Measurements from ENCODE around the gene TMIGD2.

TMIGD2 gene

DNA sequence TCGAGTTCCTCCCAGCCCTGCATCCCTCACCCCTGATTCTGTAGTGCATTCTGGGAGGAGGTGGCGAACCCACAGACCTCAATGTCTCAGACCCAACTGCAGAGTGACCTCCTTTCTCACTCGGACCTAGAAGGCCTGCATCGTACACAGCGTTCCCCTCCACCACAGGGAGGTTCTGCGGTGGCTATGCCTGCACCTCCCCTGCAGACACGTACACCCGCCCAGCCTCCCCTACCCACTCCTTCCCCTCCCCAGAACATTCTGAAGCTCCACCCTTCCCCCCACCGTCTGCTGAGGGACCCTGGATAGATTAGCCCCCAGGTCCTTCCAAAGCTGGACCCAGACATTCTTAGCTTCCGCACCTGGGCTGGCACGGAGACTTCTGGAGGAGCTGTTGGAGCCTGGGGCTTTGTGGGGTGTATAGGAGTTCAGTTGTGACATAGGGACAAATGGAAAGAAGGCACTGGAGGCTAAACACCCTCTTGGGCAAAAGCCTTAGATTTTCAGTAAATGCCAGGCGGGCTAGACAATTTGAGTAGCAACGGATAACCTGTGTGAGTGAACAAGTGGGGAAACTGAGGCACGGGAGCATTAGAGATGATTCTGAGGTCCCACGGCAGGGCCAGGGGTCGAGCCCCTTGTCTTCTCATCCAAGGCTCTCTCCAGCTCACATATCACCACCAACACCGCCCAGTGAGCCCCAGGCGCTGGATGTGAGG, 1.8 kb upstream of the TMIGD2 start:
- TF ChIP-seq, protein P1, sequence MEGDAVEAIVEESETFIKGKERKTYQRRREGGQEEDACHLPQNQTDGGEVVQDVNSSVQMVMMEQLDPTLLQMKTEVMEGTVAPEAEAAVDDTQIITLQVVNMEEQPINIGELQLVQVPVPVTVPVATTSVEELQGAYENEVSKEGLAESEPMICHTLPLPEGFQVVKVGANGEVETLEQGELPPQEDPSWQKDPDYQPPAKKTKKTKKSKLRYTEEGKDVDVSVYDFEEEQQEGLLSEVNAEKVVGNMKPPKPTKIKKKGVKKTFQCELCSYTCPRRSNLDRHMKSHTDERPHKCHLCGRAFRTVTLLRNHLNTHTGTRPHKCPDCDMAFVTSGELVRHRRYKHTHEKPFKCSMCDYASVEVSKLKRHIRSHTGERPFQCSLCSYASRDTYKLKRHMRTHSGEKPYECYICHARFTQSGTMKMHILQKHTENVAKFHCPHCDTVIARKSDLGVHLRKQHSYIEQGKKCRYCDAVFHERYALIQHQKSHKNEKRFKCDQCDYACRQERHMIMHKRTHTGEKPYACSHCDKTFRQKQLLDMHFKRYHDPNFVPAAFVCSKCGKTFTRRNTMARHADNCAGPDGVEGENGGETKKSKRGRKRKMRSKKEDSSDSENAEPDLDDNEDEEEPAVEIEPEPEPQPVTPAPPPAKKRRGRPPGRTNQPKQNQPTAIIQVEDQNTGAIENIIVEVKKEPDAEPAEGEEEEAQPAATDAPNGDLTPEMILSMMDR (IDR thresholded peaks at IDR 0.05; ENCODE audit: unreplicated experiment in 3 of 3), result no peak
- H3K9me3 Mint-ChIP-seq, result no peaks in the 10 kb centered on the region

DNA sequence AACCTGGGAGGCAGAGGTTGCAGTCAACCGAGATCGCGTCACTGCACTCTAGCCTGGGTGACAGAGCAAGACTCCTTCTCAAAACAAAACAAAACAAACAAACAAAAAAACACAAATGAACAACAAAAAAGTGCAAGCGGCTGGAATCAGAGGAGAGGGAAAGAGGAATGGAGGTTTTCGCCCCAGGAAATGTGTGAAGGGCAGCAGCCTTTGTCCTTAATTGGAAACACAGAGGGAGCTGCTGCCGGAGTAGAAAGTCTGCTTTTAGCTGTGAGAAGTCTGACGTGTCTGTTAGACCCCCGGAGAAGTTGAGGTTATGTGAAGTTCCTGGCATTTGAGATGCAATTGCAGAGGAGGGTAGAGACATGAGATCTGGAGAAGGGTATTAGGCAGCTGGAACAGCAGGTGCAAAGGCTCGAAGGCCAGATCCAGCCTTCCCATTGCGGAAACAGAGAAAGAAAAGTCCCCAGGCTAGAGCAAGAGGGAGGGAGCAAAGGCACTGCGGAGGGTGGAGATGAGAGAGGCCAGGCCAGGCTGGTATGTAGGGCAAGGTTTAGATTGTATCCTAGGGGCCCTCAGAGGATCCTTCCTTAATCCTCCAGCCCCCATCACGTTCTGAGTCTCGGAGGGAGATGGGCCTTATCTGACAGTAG, 473 bp downstream of the TMIGD2 start:
- peak overlapping the region; percentile 40 to 88 (median 53) for H3K27ac Mint-ChIP-seq
- TF ChIP-seq, protein P1 (IDR thresholded peaks at IDR 0.05; ENCODE audit: unreplicated experiment in 3 of 3), result no peak
- peaks cover 1% of the 10 kb centered on the region for H3K27me3 Mint-ChIP-seq (ENCODE audit: low read depth)
- no peaks in the 10 kb centered on the region for H3K9me3 Mint-ChIP-seq
- peaks cover 6% of the 10 kb centered on the region for H3K36me3 Mint-ChIP-seq (ENCODE audit: low read depth)
- peaks cover 9% of the 10 kb centered on the region for H3K4me1 Mint-ChIP-seq
- H3K4me3 Mint-ChIP-seq, result peak overlapping the region; percentile 35 to 48 (median 45)

More for the DNA sequence above, 1.8 kb upstream of the TMIGD2 start:
- H3K36me3 Mint-ChIP-seq (ENCODE audit: low read depth), result peaks cover 8% of the 10 kb centered on the region
- peaks cover 3% of the 10 kb centered on the region for H3K27me3 Mint-ChIP-seq (ENCODE audit: low read depth)
- no peak overlapping the region for H3K27ac Mint-ChIP-seq
- H3K4me1 Mint-ChIP-seq, result peaks cover 9% of the 10 kb centered on the region
- peak overlapping the region; percentile 74 to 78 (median 77) for H3K4me3 Mint-ChIP-seq

DNA sequence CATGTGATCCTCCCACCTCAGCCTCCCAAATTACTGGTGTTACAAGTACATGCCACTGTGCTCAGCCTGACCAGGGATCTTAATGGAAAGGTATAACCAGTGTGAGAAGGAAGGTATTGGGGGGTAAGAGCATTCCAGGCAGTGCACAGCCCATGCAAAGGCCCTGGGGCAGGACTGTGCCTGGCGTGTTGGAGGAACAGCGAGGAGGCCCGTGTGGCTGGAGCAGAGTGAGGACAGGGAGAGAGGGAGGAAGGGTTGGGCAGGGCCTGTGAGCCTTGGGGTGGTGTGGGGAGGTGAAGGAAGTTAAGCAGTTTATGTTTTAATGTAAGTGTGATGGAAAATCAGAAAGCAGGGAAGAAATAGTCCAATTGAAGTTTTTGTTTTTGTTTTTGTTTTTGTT, 1.6 kb downstream of the TMIGD2 start:
- peaks cover 1% of the 10 kb centered on the region for H3K27me3 Mint-ChIP-seq (ENCODE audit: low read depth)
- peaks cover 9% of the 10 kb centered on the region for H3K4me1 Mint-ChIP-seq
- TF ChIP-seq, protein P1 (IDR thresholded peaks at IDR 0.05; ENCODE audit: unreplicated experiment in 3 of 3), result no peak
- no peaks in the 10 kb centered on the region for H3K9me3 Mint-ChIP-seq
- H3K36me3 Mint-ChIP-seq (ENCODE audit: low read depth), result peaks cover under 1% of the 10 kb centered on the region
- no peak overlapping the region for H3K4me3 Mint-ChIP-seq
- peak overlapping the region in 1 of 3 experiments; percentile 48 for H3K27ac Mint-ChIP-seq

DNA sequence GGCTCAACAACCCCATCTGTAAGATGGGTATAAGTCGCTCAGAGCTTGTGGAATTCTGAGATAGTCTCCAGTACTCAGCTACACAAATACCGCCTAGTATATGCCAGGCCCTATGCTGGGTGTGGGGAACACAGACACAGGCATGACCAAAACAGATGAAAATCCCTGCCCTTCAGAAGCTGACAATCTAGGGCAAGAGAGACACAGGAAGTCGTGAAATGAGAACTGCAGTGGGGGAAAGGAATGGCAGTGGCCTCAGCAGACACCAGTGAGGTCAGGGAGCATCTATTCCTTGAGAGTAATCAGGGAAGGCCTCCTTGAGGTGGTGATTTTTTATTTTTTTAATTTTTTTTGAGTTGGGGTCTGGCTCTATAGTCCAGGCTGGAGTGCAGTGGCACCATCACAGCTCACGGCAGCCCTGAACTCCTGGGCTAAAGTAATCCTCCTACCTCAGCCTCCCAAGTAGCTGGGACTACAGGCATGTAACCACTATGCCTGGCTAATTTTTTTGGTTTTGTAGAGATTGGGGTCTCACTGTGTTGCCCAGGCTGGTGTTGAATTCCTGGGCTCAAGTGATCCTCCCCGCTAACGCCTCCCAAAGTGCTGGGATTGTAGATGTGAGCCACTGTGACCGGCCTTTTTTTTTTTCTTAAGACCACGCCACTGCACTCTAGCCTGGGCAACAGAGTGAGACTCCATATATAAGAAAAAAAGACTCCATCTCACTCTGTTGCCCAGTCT, 3.2 kb downstream of the TMIGD2 start:
- Mint-ChIP-seq H3K27me3 (ENCODE audit: low read depth) (peaks cover 12% of the 10 kb centered on the region), H3K4me3 (no peak overlapping the region), H3K4me1 (peaks cover 9% of the 10 kb centered on the region), H3K36me3 (ENCODE audit: low read depth) (no peaks in the 10 kb centered on the region), H3K9me3 (no peaks in the 10 kb centered on the region), H3K27ac (no peak overlapping the region)
- TF ChIP-seq, protein P1 (IDR thresholded peaks at IDR 0.05; ENCODE audit: unreplicated experiment in 3 of 3), result no peak

DNA sequence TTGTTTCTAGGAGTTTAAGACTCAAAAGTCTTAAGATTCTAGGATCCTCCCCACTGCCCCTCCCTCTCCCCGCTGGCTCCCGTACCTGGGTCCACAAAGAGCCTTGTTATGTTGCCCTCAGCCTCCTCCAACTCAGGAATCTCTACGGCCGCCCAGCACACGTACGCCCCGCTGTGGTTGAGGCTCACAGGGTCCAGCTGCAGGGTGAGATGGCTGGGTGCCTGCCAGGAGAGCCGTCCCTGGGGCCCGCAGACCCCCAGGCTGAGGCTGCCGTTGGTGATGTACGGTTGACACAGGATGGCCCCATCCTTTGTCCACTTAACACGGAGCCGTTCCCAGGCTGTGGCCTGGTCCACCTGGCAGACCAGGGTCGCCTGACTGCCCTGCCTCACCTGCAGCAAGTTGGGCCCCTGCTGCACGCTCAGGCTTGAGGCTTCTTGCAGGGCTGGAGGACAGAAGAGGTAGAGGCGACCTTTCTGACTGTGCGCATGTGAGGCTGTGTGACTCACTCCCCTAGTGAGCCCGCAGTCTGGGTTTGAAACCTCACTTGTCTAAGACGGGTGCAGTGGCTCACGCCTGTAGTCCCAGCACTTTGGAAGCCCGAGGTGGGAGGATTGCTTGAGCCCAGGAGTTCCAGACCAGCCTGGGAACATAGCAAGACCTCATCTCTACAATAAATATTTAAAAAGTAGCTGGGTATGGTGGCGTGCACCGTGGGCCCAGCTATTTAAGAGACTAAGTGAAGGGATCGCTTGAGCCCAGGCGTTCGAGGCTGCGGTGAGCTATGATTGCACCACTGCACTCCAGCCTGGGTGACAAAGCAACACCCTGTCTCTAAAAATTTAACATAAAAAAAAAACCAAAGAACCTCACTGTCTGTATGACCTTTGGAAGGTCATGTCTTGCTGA, 4.0 kb downstream of the TMIGD2 start:
- Mint-ChIP-seq H3K27ac (no peak overlapping the region), H3K36me3 (ENCODE audit: low read depth) (no peaks in the 10 kb centered on the region), H3K4me3 (no peak overlapping the region), H3K9me3 (no peaks in the 10 kb centered on the region), H3K27me3 (ENCODE audit: low read depth) (peaks cover 12% of the 10 kb centered on the region), H3K4me1 (peaks cover 9% of the 10 kb centered on the region)
- TF ChIP-seq, protein P1 (IDR thresholded peaks at IDR 0.05; ENCODE audit: unreplicated experiment in 3 of 3), result no peak

All from nephron (organoid).